ENCODE results near the gene ERC2.

The ERC2 gene

DNA sequence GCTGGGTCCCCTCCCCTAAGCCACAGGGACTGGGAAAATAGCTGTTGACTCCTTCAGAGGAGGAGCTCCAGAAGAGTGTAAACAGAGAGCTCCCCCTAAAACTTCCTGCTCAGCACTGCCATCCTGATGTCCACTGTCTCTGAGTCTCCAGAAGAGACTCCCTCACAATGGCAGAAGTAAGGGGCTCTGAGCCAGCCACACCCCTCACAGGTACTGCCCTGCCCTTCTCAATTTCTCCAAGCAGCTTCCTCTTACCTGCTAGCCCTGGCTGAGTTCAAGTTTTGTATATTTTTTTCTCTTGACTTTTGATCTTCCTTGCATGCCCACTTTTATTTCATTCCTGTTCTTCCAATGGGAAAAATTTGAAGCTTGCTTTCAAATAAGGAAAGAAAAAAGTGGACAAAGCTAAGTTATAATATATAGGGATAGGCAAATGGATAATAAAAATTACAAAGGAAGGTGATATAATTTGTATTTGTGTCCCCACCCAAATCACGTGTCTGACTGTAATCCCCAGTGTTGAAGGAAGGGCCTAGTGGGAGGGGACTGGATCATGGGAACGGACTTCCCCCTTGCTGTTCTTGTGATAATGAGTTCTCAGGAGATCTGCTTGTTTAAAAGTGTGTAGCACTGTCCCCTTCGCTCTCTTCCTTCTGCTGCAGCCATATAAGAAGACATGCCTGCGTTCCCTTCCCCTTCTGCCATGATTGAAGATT lies 539.0 kb downstream of the ERC2 start:
- DNase-seq (ENCODE audit: low read depth) = no peak

DNA sequence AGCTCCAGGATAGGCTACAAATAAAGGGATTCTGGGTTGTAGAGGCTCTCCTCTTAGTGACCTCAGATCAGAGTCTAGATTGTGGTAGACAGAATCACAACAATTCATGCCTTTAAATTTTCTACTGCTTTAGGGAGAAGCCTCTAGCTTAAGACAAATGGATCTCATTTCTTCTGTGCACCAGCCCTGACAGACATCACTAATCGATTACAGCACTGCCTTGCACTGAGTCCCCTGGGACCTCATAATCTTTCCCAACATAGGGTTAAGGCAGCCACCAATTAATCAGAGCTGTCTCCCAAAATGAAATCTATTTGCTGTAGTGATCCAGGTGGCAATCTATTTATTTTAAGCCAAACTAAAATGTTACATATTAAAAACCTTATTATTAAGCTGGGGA lies 544.6 kb downstream of the ERC2 start:
- DNase-seq (ENCODE audit: low read depth) = no peak

DNA sequence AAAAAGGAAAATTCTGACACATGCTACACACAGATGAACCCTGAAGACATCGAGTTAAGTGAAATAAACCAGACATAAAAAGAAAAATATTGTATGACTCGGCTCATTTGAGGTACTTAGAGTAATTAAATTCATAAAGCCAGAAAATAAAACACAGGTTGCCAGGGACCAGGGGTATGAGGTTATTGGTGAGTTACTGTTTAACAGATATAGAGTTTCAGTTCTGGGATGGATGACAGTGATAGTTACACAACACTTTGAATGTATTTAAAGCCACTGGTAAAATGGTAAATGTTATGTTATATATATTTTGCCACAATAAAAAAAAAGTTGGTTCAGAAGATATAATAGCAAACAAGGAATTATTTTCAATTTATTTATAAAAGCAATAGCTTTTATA lies 545.1 kb downstream of the ERC2 start:
- no peak for DNase-seq (ENCODE audit: low read depth)

DNA sequence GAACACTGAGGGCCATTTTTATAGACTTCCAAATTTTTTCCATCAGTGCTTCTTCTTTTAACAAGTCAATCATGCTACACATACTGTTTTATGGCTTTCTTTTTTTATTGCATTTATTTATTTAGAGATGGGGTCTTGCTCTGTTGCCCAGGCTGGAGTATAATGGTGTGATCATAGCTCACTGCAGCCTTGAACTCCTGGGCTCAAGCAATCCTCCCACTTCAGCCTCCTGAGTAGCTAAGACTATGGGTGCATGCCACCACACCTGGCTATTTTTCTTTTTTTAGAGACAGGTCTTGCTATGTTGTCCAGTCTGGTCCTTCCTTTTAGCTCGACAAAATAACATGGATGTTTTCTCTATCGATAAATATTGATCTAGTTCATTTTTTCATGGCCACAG lies 555.4 kb downstream of the ERC2 start:
- no peak for DNase-seq (ENCODE audit: low read depth)

DNA sequence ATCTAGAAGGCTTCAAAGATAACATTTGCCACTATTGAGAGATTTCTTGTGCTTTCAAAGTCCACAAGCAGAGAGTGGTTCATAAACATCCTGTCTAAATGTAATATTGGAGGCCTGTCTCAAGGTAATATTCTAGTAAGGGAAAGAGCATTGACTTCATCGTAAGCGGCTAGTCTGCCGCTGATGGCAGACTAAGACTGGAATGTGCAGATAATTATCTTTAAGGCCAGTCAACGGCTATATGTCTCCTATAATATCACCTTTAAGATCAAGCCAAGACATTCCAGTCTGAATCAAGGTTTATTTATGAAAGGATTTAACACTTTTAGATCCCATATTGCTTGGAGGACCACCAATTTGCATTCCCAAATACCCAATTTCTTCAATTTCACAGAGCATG lies 557.0 kb downstream of the ERC2 start:
- DNase-seq (ENCODE audit: low read depth) = no peak

DNA sequence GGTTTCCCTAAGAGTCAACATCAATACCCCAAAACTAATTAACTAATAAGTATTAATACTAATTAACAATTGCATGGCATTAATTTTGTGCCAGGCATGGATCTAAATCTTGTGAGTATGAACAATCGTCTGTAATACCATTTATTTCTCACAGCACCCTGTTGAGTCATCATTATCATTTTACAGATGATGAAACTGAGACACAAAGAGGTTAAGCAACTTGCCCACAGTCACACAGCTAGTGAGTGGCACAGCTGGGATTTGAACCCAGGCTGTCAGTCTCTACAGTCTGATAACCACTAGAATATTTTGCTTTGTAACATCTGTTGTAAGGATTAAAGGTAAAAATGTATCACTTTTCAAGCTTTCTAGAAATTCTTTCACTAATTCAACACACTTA lies 557.7 kb downstream of the ERC2 start:
- DNase-seq (ENCODE audit: low read depth) = peak; percentile 38

DNA sequence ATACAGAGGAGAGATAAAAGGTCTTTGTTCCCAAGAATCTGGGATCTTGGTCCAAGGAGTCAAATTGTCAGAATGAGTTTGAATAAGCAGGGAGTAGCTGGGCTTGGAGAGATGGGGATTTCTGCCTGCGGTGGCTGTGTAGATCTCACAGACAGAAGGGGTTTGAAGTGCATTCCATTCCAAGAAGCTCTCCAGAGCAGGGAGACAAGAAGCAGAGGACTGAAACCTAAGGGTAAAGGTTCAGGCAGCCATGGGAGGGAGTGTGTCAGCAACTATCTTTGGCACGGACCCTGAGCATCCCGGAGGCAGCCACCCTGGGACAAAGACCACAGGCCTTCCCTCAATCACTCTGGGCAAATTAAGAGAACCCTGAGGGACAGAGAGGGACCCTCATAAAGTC lies 558.9 kb downstream of the ERC2 start:
- no peak for DNase-seq (ENCODE audit: low read depth)

DNA sequence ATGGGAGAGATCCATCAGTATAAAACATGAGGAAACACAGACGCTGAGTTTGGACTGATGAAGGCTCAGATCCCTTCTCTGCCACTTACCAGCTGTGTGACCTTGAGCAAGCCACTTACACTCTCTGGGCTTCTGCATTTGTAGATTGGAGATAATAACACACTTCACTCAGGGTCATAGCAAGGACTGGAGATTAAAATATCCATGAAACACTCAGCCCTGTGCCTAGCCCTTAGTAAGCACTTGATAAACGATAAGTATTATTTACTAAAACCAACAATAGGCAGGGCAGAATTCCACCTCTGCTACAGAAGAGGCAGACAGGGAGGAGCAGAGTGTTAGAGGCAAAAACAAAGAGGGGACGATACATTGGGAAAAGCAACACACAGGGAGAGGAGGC lies 560.7 kb downstream of the ERC2 start:
- no peak for DNase-seq (ENCODE audit: low read depth)

DNA sequence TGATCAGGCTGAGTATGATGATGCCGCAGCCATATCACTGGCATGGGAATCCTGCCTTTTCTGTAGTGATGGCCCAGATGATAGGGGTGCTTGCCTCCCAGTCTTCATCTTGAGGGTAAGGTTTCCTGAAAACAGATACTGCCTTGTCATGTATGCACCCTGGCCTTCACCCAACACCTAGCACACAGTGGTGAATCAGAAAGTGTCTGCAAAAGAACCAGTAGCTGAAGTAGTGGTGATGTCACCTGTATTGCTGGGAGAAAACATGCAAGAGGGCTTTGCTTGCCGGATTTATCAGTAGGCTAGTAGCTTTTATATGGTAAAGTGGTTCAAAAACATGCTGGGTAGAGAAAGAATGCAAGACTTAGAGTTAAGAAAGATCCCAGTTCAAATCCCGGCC lies 561.4 kb downstream of the ERC2 start:
- DNase-seq (ENCODE audit: low read depth) = no peak

DNA sequence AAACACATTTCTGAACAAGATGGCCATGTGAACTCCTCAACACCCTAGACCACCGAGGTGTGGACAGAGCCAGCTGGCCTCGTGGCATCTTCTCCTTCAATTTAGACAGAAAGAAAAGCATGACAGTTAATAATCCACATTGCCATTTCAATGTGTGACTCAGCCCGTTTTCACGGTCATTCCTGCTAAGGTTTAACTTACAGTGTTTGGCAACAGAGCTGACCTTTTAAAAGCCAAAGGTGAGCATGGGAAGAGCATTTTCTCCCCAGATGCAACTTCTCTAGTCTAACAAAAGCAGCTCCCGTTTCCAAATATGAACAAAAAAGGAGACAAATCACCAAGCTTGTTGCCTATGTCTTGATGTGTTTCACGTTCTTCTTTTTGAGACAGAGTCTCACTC lies 563.6 kb downstream of the ERC2 start:
- no peak for DNase-seq (ENCODE audit: low read depth)

DNA sequence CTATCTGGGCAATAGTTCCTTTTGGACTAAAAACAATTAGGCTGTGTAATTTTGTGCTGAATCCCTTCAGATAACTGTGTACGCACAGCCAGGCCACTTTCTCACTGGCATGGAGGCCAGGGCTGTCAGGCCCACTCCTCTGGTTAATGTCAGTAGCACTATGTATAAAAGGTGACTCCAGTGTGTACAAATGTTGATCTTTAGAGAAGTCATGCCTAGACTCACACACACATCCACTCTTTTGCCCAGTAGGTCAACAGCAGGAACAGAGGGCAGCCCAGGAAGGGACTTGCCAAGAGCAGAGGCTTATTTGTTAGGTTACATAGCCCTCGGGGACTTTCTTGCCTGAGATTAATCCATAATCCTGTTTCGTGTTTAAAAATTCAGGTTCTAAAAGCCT lies 564.6 kb downstream of the ERC2 start:
- no peak for DNase-seq (ENCODE audit: low read depth)

DNA sequence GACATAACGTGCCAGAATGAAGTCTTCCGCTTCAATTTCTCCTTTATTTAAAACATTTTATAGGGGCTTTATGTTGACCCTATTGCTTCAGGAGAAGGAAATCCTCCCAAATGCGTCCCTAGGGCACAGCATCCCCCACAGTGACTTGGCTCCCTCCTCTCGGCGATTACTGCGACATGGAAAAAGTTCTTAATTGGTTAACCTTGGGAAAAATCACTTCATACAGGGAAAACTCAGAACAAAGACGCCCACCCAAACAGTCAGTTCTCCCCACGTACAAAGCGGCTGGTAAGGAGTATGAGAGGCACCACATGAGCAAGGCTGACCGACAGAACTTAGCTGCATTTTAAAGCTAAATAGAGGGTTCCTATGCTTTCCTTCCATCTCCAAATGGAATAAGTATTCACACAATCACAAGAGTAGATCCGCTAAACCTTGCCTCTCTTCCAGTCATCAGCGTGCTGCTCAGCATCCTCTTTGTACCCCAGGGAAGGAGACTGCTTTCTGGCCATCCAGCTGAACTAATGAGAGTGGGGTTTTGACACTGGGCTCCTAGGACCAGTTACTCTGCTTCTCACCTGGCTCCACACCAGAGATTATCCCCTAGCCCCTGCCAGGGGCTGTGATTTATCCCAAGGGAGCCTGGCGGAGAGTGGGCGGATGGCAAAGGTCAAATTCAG lies 565.9 kb downstream of the ERC2 start:
- DNase-seq (ENCODE audit: low read depth) = no peak

DNA sequence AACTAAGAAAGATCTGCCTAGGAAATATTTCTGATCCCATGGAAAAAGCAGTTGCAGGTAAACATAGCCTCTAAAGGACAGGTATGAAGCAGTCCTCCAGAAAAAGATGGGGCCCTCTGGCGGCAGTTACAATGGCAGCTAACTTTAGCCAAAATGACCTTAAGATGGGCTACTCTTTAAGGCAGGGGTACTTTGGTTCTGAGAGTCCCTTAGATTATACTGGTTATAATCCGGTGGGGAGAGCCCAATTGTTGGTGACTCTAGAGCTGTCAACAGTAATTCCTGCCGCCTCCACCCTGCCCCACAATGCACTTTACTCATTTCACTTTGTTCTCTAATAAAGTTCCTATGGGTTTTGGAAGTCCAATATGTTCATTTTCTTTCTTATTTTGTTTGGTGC lies 568.4 kb downstream of the ERC2 start:
- no peak for DNase-seq (ENCODE audit: low read depth)

DNA sequence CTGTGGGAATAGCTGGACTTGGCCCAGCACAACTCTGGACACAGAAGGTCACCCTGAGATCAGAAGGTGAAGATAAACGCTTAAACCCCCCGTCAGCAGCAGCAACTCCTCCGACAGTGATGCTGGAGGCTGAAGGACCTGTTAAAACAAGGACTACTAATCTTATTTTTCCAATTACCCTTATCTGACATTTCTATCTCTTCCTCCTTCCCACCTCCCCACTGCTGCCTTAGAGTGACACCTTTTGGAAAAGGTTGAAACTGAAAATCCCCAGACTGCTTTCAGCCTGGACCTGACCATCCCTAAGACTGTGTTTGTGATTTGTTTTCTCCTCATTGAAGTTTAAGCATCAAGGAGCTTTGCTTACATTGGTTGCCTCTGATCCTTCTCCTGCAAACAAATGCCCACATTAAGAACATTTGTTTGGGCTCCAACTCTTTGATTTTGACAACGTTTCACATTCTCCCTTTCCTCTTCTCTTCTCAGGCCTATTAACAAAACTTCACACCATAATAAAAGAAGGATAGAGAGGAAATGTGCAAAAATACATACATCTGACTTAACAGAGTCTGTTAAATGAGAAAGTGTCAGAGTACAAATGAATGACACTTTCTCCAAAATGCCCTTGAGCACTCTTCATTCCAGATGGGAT lies 570.6 kb downstream of the ERC2 start:
- no peak for DNase-seq (ENCODE audit: low read depth)

DNA sequence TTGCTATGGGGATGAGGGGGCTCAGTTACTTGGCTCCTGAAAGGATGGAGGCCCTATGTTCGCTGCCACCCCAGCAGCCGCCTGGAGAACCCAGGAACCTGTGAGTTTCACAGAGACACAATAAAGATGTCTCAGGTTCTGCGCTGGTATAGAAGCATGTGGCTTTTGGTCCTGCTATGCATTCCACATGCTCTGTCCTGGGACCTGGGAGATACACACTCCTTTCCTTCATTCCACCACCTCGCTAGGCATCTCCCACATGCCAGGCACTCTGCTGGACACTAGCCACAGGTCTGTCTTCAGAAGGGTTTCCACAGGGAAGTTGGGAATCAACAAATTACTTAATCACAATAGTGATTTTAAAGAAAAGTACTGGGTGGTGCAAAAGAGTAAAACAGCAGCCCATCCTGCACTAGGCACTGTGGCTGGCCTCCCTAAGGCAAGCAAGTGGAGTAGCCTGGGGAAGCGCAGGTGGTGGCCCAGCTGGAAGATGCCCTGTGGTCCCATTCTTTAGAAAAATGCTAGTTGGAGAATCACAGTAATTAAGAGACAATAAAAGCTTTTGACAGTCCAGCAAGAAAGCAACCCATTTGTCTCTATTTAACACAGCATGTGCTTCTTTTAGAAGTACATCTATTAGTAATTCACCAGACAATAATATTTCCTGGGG lies 572.2 kb downstream of the ERC2 start:
- DNase-seq (ENCODE audit: low read depth) = no peak

DNA sequence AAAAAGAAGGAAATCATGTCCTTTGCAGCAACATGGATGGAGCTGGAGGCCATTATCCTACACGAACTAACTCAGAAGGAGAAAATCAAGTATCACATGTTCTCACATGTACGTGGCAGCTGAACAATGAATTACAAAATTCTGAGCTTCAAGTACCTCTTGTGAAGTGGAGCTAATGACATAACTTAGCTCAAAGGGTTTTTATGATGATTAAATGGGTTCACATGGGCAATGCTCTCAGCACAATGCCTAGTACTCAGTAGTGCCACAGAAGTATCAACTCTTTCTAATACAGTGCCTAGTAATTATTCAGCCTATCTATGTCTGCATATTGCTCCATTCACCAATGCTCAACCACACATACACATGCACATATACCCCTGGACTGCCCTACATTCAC lies 573.7 kb downstream of the ERC2 start:
- DNase-seq (ENCODE audit: low read depth) = no peak

DNA sequence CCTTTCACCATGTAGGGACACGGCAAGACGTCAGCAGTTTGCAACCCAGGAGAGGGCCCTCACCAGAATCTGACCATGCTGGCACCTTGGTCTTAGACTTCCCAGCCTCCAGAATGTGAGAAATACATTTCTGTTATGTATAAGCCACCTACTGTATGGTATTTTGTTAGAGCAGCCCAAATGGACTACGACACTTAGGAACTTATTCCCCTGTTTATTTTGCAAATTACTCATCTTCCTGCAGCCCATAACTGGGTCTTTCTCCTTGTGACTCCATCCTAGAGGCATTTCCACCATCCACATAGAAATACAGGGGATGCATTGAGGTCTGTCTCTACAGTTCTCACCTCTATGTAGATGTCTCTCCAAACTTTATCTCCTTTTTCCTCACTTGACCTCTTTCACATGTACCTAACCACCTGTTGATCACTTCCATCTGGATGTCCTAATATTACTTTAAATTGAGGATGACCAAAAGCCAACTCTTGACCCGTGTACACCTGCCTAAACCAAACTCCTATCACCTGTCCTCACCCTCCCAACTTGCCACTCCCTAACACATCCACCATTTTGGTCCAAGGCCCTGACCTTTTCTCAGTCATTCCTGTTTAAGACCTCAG lies 575.1 kb downstream of the ERC2 start:
- DNase-seq (ENCODE audit: low read depth) = no peak

DNA sequence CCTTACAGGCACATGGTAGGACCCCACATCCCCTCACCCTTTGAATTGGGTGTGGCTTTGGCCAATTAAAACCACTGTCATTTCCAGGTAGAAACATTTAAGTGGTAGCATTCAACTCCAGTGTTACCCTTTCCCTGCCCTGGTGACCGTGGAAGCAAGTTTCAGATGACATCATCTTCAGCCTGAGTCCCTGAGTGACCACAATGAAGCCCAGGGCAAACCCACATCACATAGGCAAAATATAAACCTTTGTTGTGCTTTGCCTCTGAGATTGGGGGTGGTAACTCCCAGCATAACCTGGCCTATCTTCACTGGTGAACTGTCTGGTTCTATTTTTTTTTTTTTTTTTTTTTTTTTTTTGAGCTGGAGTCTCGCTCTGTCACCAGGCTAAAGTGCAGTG lies 577.2 kb downstream of the ERC2 start:
- no peak for DNase-seq (ENCODE audit: low read depth)

DNA sequence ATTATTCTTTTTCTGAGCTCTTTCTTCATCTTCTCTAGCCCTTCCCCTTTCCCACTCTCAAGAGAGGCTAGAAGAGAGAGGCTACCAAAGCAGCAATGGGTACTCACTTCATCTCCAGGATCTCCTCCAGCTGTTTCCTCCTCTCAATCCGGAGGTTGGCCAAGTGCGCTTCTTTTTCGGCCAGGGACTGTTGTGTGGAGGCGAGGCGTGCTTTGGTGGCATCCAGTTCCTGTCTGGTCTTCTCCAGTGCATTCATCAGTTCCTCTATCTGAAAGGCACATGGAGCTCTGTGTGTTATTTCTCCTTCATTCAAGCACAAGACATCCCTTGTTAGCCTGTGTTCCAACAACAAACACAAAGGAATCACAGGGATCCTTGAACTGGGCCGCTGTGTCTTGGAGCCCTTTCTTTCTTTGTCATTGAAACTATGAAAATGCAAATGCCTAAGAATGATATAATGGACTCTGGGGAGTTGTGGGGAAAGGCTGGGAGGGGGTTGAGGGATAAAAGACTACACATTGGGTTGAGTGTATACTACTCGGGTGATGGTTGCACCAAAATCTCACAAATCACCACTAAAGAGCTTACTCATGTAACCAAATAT lies 579.9 kb downstream of the ERC2 start:
- no peak for DNase-seq (ENCODE audit: low read depth)

DNA sequence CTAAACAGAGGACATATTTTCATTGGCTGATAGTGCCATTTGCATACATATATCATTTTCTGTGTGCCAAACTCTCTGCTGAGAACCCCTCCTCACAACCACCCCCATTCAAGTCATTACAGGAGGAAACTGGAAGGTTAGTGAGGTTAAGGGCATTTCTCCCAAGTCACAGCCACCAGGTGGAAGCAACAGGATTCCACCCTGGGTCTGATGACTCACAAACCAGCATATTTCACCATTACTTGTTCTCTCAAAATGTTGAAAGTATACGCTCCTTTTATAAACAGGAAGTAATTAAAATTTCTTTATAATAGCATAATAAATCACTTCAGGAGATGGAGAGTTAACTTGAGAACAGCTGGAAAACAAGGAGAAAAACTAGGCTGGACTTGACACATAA lies 582.5 kb downstream of the ERC2 start:
- DNase-seq (ENCODE audit: low read depth) = peak; percentile 52

DNA sequence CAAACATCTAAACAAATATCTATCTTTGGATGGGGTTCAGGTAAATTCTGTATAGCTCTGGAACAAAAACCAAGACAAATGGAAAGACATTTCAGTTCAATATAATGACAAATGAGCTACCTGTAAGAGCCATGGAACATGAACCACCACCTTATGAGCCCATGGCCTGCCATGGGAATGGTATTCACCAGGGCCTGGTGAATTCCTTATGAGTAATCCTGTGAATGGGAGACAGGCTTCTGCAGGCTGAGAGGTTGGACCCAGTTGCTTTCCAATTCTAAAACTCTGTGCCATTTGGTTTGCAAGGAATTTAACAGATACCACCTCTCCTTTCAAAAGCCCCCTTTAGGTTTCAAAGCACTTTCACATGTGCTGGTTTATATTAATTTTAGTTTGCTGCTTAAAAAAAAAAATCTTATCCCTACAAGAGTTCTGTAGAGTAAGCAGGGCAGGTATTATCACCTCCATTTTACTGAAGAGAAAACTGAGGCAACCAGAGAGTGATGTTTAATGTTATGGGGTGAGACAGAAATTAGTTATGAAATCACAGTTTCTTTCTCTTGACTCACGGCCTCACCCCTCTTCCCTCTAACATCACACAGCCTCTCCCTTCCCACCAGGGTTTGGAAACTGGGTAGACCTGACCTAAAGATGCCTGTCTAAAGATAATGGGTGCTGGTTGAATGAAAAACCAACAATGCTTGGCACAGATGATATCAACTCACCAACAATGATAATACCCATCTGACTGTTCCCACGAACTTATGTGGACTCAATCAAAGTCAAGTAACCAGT lies 583.6 kb downstream of the ERC2 start:
- DNase-seq (ENCODE audit: low read depth) = no peak
